ACHN (cell line): ENCODE measurements around the gene SYT3.

Source experiments
- DNase-seq: peaks from one replicate; pipeline ENCODE4 v3.0.0-alpha.2; 2015
- in situ Hi-C: cut with HindIII; loops from 2 replicates; pipeline ENCODE4 v1.10.0; 2017; ENCODE audit warnings: low sequenced_read_pairs, low pct_ligation_motif_present, low pct_unique_long_range_greater_than_20kb

SYT3 gene

DNA sequence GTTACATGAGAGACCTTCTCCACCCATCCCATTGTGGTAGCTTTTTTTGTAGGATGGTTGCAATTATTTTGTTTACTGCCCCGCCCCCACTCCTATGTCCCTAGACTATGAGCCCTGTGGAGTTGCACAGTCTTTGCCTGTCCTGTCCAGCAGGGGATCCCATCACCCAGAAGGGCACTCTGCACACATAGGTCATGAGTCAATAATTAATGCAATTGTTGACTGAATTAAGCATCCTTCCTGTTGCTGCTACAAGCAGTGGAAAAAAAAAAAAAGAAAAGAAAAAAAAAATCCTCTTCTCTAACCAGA lies 23.8 kb upstream of the SYT3 start:
- in situ Hi-C loops = no loop called here
- DNase-seq = peak; percentile 45

DNA sequence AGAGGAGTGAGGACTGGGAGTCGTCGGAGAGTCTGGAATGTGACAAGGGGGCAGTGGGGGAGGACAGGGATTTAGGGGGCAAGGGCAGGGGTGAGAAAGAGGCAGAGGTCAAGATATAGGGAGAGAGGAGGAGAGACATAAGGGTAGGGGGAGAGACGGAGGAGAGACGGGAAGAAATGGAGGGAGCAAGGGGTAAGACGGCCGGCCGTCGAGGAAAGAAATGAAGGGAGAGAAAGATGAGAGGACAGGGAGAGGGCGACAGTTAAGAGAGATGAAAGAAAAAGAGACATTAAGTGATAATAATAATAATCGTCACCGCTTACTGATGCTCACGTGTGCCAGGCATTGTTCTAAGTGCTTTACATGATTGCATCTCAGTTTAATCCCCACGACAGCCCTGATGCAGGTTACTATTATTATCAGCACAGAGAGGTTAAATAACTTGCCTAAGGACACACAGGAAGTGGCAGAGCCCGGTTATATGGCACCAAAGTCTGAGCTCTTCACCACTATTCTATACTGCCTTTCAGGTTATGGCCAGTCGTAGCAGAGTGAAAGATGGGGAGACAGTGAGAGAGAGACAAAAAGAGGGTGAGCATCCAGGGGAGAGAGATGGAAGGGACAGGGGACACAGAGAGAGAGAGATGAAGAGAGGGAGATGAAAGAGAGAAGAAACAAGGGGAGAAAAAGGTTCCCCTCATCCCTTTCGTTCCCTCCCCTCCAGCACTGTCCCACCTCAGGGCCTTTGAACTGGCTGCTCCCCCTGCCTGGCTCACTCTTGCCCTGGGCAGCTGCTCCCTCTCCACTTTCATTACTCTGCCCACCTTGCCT lies 23.2 kb upstream of the SYT3 start:
- no peak for DNase-seq
- in situ Hi-C loops = no loop called here

DNA sequence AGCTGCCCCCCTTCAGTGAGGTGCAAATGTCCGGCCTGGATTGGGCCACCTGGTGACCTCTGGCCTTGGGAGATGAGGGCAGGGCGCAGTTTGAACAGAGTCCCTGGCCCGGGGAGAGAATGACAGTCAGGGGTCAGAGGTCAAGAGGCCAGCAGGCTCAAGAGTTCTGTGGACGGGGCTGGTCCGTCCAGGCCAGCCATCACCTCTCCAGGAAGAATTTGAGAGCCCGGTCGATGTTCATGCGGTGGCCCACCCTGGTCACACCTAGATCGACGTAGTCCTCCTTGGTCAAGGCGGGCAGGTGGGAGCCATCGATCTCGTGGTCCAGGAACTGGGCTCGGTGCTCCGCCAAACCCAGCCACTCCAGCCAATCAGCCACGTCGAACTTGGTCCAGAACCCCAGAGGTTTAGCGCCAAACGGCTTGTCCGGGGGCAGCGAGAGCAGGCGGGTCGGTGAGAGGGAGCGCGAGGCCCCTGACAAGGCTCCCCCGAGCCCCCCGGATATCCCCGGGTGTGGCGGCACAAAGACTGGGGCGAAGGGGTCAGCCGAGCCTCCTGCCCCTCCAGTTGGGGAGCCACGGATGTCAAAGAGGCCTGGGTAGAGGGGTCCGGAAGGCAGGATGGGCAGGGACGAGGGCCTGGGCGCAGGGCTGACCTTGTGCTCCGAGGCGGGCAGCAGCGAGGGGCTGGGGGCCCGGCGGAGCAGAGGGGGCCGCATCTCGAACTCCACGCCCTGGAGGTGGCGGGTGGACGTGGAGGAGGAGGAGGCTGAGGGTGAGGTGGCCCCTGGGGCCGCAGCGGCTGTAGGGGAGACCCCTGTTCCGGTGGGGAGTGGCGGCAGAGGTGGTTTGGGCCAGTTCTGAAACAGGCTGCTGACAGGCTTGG lies 22.3 kb upstream of the SYT3 start:
- in situ Hi-C loops = no loop called here
- DNase-seq = no peak

DNA sequence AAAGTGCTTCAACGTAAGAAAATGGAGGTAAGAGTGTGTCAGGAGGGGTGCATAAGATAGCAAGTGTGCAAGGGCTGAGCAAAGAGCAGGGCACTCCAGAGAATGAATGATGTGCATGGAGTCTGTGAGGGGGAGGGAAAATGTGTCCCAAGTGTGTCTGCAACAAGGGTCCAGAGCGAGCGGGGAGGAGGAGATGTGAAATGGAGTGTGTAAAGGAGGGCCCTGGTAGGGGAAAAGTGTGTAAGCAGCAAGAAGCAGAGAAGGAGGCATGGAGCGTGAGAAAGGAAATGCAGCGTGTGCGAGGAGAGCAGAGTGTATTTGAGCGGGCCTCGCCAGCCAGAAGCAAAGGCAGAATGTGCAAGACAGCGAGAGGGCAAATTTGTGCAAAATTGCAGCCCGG lies 21.3 kb upstream of the SYT3 start:
- no peak for DNase-seq
- in situ Hi-C loops = no loop called here

DNA sequence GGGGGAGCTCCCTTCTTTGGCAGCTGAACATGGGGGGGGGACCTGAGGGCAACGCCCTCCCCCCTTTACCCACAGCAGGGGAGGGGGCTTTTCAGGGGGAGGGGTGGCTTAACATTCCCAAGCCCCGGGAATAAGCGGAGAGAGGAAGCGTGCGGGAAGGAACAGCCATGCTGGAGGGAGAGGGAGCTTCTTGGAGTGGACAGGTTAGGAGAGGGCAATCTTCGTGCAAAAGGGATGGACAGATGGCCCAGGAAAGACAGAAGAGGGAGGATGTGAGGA lies 20.3 kb upstream of the SYT3 start:
- in situ Hi-C loops = no loop called here
- DNase-seq = no peak

DNA sequence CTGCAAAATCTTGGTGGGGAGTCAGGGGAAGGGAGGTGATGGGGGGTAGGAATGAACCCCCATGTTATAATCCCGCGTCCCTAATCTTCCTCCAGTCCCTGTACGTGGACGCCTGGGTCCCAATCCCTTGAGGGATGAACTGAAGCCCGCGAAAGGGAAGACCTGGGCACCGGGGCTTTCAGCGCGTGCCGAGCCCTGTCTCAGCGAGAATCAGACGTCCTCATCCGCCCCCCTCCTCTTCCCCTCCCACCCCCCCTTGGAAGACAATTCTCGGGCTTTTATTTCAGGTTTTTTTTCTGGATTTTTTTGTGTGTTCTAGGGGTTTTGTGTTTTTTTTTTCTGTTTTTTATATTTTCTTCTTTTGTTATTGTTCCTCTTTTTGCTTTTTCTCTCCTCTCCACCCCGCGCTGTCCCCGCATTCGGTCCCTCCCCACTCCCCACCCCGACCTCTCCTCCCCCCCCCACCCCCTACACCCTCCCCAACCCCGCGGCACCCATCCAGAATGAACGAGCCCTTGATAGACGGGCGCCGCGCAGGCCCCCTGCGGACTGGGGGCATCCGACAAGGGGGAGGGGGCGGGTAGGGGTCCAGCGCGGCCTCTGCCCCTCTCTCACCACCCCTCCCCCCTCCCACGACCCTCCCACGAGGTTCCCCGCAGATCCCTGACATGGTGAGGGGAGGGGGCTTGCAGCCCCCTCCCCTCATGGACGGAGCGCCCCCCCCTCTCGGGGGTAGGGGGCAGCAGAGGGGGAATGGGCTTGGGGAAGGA lies 19.8 kb upstream of the SYT3 start:
- in situ Hi-C loops = no loop called here
- DNase-seq = no peak

DNA sequence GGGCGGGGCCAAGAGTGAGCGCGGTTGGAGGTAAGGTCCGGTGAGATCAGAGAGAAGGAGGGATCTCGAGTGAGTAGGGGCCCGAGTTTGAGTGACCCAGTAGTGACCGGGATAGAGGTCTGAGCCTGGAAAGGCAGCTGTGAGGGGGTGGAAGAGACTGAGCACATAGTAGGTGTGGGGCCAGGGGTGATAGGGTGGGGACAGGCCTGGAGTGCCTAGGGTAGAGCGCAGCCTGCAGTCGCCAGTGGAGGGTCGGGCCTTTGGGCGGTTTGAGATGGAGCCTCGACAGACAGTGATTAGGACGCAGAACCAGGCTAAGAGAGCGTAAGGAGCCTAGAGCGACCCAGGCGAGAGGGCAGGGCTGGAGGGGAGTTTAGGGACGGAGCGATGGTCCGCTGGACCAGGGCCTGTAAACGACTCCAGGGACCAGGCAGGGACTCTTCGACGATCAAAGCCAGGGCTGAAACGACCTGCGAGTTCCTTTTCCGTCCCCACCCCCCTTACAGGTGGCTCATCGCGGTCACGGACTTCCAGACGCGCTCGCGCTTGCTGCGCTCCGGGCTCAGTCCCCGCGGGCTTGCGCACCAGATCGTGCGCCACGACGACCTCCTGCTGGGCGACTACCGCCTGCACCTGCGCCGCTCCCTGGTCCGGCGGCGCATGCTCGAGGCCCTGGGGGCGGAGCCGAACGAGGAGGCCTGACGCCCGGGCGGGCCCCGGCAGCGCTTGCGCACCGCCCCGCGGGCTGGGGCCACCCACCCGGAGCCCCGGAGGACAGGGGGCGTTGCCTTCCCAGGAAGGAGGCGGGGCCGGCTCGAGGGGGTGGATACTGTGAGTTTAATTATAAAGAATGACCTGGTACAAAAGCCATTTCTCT lies 19.0 kb upstream of the SYT3 start:
- DNase-seq = peak; percentile 91
- in situ Hi-C loops = no loop called here

DNA sequence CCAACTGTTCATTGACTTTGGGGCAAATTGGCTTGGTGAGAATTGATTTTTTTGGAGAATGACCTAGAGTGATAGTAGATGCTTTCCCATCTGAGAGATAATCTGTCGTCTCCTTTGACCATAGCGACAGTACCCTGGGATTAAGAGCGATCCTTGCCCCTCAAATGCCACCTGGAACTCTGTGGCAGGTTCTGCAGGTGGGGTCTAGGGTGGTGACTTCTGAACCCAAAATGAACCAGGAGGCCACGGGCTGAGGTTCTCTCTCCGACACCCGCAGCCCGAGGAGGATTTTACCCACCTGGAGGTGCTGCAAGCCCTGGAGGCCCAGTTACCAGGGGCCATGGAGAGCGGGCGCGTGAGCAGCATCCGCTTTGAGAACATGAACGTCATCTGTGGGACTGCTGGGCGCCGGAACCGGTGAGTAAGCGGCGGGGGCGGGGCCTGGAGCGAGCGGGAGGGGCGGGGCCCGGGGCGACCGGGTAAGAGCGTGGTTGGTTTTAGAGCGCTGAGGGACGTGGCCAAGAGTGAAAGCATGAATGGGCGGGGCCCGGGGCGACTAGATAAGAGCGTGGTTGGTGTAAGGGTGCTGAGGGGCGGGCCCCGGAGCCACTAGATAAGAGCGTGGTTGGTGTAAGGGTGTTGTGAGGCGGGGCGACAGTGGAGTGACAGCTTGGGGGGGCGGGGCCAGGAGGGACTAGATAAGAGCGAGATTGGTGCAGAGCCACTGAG lies 18.2 kb upstream of the SYT3 start:
- in situ Hi-C loops = no loop called here
- peak; percentile 99 for DNase-seq

DNA sequence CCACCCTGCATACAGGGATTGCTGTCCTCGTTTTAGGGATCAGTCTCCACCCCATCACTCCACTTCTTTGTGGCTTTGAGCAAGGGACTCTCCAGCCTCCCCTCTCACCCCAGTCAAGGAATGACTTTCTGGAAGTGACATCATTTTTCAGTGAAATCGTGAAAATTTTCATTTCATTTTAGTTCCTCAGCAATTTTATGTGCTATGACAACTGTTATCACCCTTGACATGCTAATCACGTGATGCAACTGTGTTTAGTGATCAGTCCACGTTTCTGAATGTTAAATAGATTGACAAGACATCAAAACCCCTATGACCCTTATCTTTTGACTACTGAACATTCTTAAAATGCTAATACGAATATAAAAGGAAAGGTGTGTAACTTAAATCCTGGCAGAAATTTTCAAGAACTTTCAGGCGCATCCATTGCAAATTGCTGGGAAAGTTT lies 17.6 kb upstream of the SYT3 start:
- no peak for DNase-seq
- in situ Hi-C loops = no loop called here

DNA sequence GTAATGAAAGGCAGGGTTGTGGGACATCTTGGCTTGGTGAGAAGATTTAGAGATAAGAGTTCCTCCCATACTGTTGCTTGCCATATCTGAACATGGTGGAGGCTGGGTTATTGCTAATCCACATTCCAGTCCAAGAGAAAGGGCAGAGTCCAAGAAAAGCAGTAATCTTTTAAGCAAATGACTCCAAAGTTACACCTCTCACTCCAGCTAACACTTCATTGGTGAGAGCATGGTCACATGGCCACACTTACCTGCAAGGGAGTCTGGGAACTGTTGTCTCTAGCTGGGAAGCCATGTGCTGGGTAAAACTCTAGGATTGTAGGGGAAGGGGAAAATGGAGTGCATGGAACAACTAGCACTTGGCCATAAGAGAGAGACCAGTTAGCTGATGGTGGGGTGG lies 15.2 kb upstream of the SYT3 start:
- no peak for DNase-seq
- in situ Hi-C loops = no loop called here

DNA sequence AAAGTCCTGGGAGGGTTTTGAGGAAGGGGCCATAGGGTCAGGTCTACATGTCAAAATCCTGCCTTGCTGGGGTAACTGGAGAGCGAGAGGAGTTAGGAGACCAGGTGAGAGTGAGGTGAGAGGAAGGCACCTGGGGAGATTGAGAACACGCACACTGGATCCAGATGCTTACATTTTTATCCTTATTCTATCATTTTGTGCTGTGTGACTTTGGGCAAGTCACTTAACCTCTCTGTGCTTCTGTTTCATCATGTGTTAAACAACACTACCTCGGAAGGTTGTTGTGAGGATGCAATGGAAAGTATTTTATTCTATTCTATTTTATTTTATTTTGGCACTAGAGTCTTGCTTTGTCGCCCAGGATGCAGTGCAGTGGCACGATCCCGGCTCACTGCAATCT lies 13.0 kb upstream of the SYT3 start:
- DNase-seq = no peak
- in situ Hi-C loops = no loop called here

DNA sequence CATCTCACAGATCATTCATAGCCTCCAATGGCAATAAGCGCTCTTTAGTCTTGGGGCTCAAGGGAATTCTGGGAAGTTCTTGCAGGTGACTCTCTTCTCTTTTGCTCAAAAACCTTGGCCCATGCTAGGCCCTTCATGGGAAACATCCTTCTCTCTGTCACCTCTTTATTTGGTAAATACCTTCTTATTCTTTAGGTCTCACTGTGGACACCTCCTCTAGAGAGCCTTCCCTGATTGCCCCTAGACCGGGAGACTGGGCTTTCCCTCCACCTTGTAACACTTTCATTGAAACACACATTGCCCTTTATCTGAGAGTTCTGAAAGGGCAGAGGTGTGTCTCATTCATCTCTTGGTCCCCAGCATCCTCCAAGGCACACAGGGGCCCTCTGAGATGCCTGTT lies 11.5 kb upstream of the SYT3 start:
- no peak for DNase-seq
- in situ Hi-C loops = no loop called here

DNA sequence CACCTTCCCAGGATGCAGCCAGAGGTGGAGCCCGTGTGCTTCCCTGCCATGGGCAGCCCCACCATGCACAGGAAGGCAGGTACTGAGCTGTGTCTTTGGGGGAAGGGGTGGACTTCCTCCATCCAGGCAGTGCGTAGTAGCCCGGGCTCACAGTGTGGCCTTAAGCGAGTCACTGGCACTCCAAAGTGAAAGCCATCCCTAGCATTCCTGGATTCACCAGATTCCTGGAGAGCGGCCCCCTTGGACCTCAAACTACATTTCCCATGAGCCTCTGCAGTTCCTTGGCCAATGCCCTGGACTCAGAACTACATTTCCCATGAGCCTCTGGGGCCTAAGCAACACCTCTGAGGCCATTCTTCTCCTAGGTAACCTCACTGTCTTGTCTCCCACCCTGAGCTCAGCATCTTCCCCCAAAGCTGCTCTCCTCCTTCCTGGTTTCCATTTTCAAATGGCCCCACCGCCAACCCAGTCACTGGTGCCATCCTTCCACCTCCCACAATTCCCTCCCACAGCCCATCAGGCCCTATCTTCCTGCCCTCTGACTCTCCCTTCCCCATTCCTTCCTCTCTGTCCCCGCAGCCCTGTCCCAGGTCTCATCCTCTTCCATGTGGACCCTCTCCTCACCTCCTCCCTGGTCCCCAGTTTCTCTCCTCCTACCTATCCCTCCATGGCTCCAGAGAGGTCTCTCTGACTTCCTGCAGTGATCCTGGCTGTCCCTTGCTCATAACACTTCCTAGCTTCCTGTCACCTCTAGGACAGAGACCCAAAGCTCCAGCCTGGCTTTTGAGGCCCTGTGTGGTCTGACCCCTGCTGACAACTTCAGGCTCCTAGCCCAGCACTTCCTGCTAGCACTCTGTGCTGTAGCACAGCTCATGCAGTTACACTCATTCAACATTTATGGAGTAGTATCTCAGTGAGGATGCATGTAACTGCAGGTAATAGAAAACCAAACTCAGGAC lies 10.0 kb upstream of the SYT3 start, which contains the start of gene C19orf81:
C19orf81 (plus strand) TSS at position 13 of the 959 bp plus-strand sequence; CDS start at position 13, 0 bp downstream.
- in situ Hi-C loops = no loop called here
- peak; percentile 37 for DNase-seq

DNA sequence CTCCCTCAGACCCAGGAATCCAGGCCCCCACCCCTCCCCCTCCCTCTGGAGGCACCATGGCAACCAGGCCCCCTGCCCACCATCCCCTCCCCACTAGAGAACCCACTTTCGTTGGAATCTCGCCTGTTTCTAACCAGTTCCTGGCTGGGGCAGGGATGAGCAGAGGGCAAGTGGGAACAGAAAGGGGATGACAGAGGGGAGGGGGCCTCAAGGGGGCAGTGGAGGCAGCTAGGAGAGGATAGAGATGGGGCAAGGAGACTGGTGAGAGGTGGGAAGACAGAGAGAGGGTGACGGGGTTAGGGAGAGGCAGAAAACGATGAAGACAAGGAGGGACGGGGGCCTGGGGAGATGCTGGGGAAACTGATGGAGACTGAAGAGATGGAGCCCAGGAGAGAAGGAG lies 9.0 kb upstream of the SYT3 start:
- in situ Hi-C loops = no loop called here
- no peak for DNase-seq

DNA sequence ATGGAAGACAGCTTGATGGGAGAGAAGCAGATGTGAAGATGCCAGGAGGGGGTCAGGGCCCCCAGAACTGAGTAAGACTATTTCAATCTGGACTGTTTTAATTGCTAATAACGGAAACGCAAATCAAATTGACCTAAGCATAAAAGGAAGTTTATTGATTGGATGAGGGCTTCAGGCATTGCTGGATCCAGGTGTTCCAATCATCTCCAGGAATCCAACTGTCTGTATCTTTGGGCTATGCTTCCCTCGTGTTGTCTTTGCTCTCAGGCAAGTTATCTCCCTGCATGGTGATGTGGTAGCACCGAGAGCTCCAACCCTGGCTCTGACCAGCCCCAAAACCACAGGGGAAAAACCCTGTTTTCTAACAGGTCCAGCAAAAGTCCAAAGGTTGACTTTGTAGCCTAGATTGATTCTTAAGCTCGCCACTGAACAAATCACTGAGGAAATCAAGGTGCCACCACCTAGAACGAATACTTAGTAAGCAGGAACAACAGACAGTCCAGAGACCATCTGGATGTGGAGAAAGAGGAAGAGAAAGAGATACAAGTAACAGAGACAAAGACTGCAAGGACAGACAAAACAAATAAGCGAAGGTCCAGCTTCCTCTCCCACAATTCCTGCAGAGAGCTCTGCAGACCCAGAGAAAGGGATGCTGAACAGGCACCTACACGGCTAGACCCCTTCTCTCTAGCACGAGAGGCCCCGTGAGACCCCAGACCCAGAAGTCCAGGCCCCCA lies 8.4 kb upstream of the SYT3 start:
- DNase-seq = no peak
- in situ Hi-C loops = no loop called here

DNA sequence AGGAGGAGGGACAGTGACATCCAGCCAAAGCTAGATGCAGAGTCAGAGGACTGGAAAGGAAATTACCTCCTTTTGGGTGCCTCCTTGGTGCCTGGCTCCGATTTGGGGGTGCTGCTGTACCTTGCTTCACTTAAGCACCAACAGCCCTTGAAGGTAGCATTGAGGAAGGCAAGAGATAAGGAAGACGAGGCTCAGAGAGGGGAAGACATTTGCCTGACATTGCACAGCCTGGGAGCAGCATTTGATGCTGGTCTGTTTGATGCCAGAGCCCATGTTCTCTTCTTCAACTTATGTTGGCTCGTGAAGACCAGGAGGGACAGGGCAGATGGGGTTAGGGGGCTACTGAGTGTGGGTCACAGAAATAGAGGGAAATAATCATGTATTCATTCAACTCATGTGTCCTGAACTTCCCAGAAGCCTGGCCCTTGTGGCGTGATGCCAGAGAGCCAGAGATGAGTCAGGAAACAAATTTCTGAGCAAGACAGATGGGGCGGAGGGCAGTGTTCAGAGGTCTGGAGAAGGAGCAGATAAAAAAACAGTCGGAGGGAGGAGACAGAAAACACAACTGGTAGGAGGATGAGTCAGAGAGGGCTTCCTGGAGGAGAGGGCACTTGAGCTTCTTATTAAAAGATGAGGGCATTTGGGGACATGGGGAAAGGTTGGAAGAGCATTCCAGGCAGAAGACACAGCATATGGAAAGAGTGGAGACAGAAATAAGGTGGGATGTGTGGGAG lies 6.6 kb upstream of the SYT3 start:
- peak; percentile 79 for DNase-seq
- in situ Hi-C loops = no loop called here
